Glomerular endothelial cell (primary cell): ENCODE results near the gene HOXD12. TPM values are rescaled to one million over a fixed set of nuclear protein-coding genes. Genes with fewer than 3 reads are reported as not detected.

Experiments
- DNase-seq: peaks from one replicate; pipeline ENCODE4 v3.0.0-alpha.2; 2011; ENCODE audit warnings: low read depth, low spot score; ENCODE audit errors: extremely low read depth
- total RNA-seq: library from RNA; depleted of rRNA; stranded (reverse); fragments of >200 nt; gene quantifications from 2 replicates; pipeline ENCODE4 v1.2.3, GENCODE V29; 2015

Gene HOXD12
- total RNA-seq, 1 donor from 2014 or later = not detected

GRCh38 chr2:176092270-176093144, 7.1 kb upstream of the HOXD12 start, which contains the start of gene HOXD13:
TSS of gene HOXD13 (plus strand) at chr2:176092721. CDS start at chr2:176092891, 170 bp downstream.
- no peak for DNase-seq

GRCh38 chr2:176093145-176093897, 6.3 kb upstream of the HOXD12 start:
- DNase-seq = no peak

GRCh38 chr2:176093898-176094249, 5.7 kb upstream of the HOXD12 start:
- DNase-seq = no peak

DNA sequence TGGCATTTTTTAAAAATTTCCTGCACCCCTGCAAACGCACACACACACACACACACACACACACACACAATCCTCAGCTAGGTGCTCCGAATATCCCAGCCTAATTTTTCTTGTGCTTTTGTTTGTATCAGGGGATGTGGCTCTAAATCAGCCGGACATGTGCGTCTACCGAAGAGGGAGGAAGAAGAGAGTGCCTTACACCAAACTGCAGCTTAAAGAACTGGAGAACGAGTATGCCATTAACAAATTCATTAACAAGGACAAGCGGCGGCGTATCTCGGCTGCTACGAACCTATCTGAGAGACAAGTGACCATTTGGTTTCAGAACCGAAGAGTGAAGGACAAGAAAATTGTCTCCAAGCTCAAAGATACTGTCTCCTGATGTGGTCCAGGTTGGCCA, 5.2 kb upstream of the HOXD12 start:
- no peak for DNase-seq

- DNase-seq = no peak
Measured at GRCh38 chr2:176095421-176095820, 4.2 kb upstream of the HOXD12 start.

GRCh38 chr2:176096243-176096985, 3.2 kb upstream of the HOXD12 start:
- no peak for DNase-seq

GRCh38 chr2:176096986-176097819, 2.4 kb upstream of the HOXD12 start:
- no peak for DNase-seq

DNA sequence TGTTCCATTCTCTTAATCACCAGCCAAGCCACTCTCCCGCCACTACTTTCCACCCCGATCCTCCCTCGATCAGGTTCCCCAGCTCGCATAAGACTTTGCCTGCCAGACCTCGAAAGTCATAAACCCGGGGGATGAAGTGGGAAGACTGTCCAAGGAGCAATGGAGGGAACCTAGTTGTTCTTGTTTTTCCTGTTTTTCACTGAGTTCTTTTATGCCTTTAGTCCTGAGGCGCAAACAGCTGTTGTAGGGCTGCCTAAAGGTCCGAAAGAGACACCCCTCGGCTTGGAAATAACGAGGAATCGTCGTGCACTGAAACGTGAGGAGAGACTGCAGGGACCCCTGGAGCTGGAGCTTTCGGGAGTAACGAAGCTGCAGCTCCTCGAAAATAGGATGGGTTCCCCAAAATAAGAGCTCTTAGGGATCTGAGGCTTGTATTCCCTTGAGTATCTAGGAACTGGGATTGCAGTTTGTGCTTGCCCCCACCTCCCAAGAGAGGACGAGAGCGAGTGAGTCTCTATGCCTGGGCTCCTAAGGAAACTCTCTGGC, 1.7 kb upstream of the HOXD12 start:
- no peak for DNase-seq

- DNase-seq = no peak
Measured at GRCh38 chr2:176098366-176099158, 1.0 kb upstream of the HOXD12 start.

- no peak for DNase-seq
Measured at GRCh38 chr2:176099159-176099727, 352 bp upstream of the HOXD12 start.

DNA sequence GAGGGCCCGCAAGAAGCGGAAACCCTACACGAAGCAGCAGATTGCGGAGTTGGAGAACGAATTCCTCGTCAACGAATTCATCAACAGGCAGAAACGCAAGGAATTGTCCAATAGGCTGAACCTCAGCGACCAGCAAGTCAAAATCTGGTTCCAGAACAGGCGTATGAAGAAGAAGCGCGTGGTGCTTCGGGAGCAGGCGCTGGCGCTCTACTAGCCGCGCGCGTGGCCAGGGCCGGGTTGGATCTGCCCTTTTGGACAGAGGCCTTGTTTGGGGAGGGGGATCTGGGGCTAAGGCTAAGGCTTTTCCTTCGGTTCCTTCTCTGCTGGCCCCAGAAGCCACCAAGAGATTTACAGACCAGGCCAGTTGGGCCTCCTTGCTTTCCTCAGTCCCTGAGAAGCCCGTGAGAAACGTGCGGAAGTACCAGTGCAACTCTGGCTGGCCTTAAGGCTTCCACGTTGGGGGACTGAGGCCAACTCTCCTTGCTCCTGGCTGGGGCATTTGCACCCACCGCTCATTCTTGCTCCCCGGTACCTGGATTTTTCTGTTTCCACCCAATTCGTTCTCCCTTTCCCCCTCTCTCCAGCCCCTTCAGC, 1.0 kb downstream of the HOXD12 start:
- no peak for DNase-seq

GRCh38 chr2:176101216-176101830, 1.7 kb downstream of the HOXD12 start:
- DNase-seq = no peak

- no peak for DNase-seq
Measured at GRCh38 chr2:176101842-176102241, 2.2 kb downstream of the HOXD12 start.

GRCh38 chr2:176102309-176102866, 2.8 kb downstream of the HOXD12 start:
- DNase-seq = no peak

- DNase-seq = no peak
Measured at GRCh38 chr2:176103194-176103593, 3.6 kb downstream of the HOXD12 start.

DNA sequence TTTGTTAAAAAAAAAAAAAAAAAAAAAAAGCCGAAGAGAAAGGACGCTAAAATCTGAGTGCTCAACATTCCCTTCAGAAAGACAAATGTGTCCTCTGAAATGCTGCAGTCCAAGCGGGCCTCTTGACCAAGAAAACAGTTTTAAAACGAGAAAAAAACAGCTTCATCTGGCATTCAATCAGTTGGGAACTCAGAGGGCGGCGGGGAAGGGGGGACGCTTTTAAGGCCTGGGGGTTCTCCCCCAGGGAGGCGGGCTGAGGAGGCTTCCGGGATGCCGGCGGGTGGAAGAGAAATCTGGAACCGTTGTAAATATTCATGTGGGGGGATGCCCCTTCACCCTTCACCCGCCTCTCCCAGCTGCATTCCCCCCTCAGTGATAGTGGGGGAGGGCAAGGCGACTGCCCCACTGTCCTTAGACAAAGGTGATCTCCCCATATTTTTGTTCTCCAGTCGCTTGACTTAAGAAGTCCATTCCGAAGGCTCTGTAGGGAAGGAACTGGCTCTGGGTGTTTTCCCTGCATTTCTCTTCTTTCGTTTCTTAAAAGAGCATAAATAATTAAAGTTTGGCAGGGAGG, 4.2 kb downstream of the HOXD12 start:
- no peak for DNase-seq

GRCh38 chr2:176104316-176105077, 4.9 kb downstream of the HOXD12 start:
- no peak for DNase-seq
